SJSA1 (cell line): Measurements from ENCODE around the gene IQSEC1. TPM values are rescaled to one million over a fixed set of nuclear protein-coding genes. Genes with fewer than 3 reads are reported as not detected.

Source experiments
- DNase-seq, 2 experiments: peaks; one replicate each; pipeline ENCODE4 v3.0.0-alpha.2; 2015 to 2020; ENCODE audit warnings: low spot score in 2 of 2, low read depth in 1 of 2
- H3K27ac ChIP-seq: fragments of 250-450 bp; sonication (Bioruptor Pico); 2 replicates; pipeline ENCODE4 v1.5.1; 2020; ENCODE audit warnings: mild to moderate bottlenecking, moderate library complexity
- H3K27me3 ChIP-seq: fragments of 250-450 bp; sonication (Bioruptor Pico); replicated peaks from 2 replicates; pipeline ENCODE4 v1.5.1; 2020; ENCODE audit warnings: mild to moderate bottlenecking, moderate library complexity
- H3K36me3 ChIP-seq: fragments of 250-450 bp; sonication (Bioruptor Pico); 2 replicates; pipeline ENCODE4 v1.5.1; 2020; ENCODE audit warnings: mild to moderate bottlenecking
- H3K4me1 ChIP-seq: fragments of 250-450 bp; sonication (Bioruptor Pico); replicated peaks from 2 replicates; pipeline ENCODE4 v1.6.1; 2021; ENCODE audit warnings: mild to moderate bottlenecking
- H3K4me3 ChIP-seq: fragments of 250-450 bp; sonication (Bioruptor Pico); 2 replicates; pipeline ENCODE4 v1.5.1; 2020; ENCODE audit warnings: mild to moderate bottlenecking
- H3K9me3 ChIP-seq: fragments of 250-450 bp; sonication (Bioruptor Pico); replicated peaks from 2 replicates; pipeline ENCODE4 v1.5.1; 2020; ENCODE audit warnings: mild to moderate bottlenecking
- total RNA-seq: library from RNA; depleted of rRNA; stranded (reverse); fragments of >200 nt; shearing (Covaris generic); gene quantifications from 2 replicates; pipeline ENCODE4 v1.2.3, GENCODE V29; 2014

The IQSEC1 gene
- total RNA-seq, 1 experiment from 2014 or later, result 6.5 TPM

DNA sequence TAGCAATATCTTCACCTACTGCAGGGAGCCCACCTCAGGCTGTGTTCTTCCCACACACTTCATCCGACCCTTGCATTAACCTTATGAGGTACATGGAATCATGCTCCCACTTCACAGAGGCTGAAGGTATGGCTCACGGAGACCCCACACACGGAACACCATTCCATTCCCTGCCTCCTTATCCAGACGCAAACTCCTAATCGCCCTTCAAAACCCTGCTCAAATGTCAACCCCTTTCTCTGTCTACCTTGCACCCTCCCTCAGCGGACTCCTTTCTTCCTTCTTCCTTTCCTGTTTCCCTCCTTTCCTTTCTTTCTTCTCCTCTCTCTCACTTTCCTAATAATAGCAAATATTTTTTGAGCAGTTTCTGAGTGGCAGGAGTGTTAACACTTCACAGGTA, 23.8 kb downstream of the IQSEC1 start:
- DNase-seq, result no peak
- Histone ChIP-seq H3K27me3 (peaks cover 3% of the 10 kb centered on the region; the same call in 1 of the 2 replicates), H3K36me3 (no peaks in the 10 kb centered on the region), H3K27ac (no peak overlapping the region), H3K9me3 (no peaks in the 10 kb centered on the region), H3K4me3 (no peak overlapping the region), H3K4me1 (no peaks in the 10 kb centered on the region)

- DNase-seq, result no peak
- H3K27ac ChIP-seq, result no peak overlapping the region
- no peaks in the 10 kb centered on the region for H3K4me1 ChIP-seq
- no peak overlapping the region for H3K4me3 ChIP-seq
- no peaks in the 10 kb centered on the region for H3K9me3 ChIP-seq
- H3K36me3 ChIP-seq, result no peaks in the 10 kb centered on the region
- H3K27me3 ChIP-seq, result peaks cover 8% of the 10 kb centered on the region
These were observed 25.7 kb downstream of the IQSEC1 start for GRCh38 chr3:13047296-13048165.

DNA sequence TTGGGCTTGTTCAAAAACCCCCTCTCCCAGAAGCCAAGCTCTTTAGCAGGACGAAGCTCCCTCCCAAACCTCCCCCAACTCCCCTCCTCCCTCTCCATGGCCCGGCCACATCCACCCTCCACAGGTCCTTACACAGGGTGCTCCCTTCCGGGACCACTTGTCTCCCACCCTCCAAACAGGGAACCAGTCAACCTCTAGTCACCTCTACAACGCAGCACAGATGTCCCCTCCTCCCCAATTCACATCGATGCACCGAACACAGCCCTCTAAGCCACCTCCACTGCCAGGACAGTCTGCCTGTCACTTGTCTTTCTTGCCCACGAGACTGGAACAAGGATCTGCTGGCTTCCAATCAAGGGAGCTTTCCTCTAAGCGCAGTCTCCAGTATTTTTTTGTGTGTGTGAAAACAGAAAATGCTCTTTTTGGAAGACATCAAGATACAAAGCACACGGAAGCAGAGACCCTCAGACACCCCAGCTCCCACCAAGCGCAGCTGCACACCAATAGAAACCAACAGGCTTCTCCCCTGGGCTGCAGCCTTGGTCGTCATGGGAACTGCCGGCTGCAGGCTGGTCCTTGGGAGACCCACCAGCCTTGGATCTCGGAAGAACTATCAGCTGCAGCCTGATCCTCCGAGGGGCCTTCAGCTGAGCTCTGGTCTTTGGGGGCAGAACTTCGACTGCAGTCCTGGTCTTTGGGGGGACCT, 26.5 kb downstream of the IQSEC1 start:
- H3K4me3 ChIP-seq, result no peak overlapping the region
- H3K27me3 ChIP-seq, result peaks cover 15% of the 10 kb centered on the region
- no peaks in the 10 kb centered on the region for H3K9me3 ChIP-seq
- H3K36me3 ChIP-seq, result no peaks in the 10 kb centered on the region
- no peaks in the 10 kb centered on the region for H3K4me1 ChIP-seq
- no peak overlapping the region for H3K27ac ChIP-seq
- DNase-seq, result no peak

- H3K27ac ChIP-seq, result no peak overlapping the region
These were observed 27.2 kb downstream of the IQSEC1 start for GRCh38 chr3:13045904-13046568.

GRCh38 chr3:13045241-13045903, 27.9 kb downstream of the IQSEC1 start:
- H3K36me3 ChIP-seq, result no peaks in the 10 kb centered on the region
- DNase-seq, result no peak
- H3K4me3 ChIP-seq, result no peak overlapping the region
- no peak overlapping the region for H3K27ac ChIP-seq
- no peaks in the 10 kb centered on the region for H3K4me1 ChIP-seq
- H3K9me3 ChIP-seq, result no peaks in the 10 kb centered on the region
- H3K27me3 ChIP-seq, result peaks cover 13% of the 10 kb centered on the region

More at GRCh38 chr3:13045904-13046568, 27.2 kb downstream of the IQSEC1 start:
- Histone ChIP-seq H3K4me1 (no peaks in the 10 kb centered on the region), H3K4me3 (no peak overlapping the region), H3K9me3 (no peaks in the 10 kb centered on the region), H3K36me3 (no peaks in the 10 kb centered on the region), H3K27me3 (peaks cover 15% of the 10 kb centered on the region)
- no peak for DNase-seq

DNA sequence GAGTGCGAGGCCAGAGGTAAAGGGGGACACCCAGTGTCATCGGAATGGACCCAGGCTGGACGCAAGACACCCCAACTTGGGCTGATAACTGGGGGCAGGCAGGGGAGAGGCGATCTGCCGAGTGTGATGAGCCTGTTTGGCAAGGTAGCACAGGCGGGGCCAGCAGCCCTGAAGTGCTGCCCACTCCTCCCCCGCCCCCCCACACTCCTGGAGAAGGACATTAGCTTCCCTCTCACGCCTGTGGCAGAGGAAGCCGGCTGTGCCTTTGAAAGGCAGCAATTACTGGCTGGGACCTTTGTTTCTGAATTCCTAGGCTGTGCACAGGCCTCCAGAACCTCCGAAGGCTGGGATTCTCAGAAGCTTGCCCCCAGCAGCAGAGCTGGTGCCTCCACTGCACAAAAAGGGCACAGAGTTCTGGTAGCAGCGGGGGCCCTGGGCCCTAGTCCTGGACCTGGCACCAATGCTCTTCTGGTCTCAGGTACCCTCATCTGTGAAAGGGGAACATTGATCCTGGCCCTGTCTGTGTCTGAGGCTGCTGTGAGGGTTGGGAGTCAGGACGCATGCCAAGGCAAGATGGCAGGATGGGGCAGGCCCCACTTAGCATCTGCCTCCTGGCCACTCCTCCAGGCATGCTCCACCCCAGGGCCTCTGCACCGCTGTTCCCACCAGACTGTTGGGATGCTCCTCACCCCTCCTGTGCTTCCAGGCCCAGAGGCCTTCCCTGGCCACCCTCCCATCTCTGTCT, 28.6 kb downstream of the IQSEC1 start:
- H3K27me3 ChIP-seq, result peaks cover 12% of the 10 kb centered on the region
- DNase-seq, result no peak
- no peaks in the 10 kb centered on the region for H3K9me3 ChIP-seq
- no peak overlapping the region for H3K4me3 ChIP-seq
- H3K4me1 ChIP-seq, result no peaks in the 10 kb centered on the region
- no peaks in the 10 kb centered on the region for H3K36me3 ChIP-seq
- no peak overlapping the region for H3K27ac ChIP-seq

GRCh38 chr3:13043656-13044055, 29.6 kb downstream of the IQSEC1 start:
- Histone ChIP-seq H3K27ac (no peak overlapping the region), H3K4me1 (no peaks in the 10 kb centered on the region), H3K36me3 (no peaks in the 10 kb centered on the region), H3K4me3 (no peak overlapping the region), H3K9me3 (no peaks in the 10 kb centered on the region), H3K27me3 (peaks cover 12% of the 10 kb centered on the region)
- no peak for DNase-seq

GRCh38 chr3:13042715-13043271, 30.4 kb downstream of the IQSEC1 start:
- H3K27me3 ChIP-seq, result peaks cover 16% of the 10 kb centered on the region
- no peak overlapping the region for H3K27ac ChIP-seq
- H3K4me3 ChIP-seq, result no peak overlapping the region
- no peaks in the 10 kb centered on the region for H3K36me3 ChIP-seq
- no peak for DNase-seq
- H3K9me3 ChIP-seq, result no peaks in the 10 kb centered on the region
- H3K4me1 ChIP-seq, result no peaks in the 10 kb centered on the region

DNA sequence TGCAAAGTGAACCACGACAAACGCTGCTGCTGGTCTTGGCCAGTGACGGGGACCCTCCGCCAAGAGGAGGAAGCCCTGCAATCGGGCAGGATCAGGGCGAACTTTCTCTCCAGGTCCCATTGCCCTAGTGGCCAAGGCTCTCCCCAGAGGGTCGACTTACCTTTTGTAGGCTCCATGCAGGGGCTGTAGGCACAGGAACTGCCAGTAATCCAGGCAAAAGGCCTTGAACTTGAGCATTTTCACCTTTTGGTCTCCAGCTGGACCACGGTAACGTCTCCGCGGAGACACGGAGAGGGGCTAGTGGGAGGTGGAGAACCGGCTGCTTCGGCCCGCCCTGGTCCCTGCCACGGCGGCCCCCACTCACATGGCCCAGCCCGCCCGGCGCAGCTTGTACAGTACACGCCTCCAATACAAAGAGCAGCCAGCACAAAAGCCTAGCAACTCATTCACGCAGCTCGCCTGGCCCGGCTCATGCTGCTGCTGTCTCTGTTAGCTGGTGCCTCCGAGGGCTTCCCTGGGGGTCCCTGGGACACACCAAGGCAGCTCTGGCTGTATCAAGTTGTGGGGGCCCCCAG, 31.0 kb downstream of the IQSEC1 start:
- Histone ChIP-seq H3K27ac (no peak overlapping the region), H3K9me3 (no peaks in the 10 kb centered on the region), H3K36me3 (no peaks in the 10 kb centered on the region), H3K4me3 (no peak overlapping the region), H3K27me3 (peaks cover 16% of the 10 kb centered on the region), H3K4me1 (no peaks in the 10 kb centered on the region)
- DNase-seq, result no peak

DNA sequence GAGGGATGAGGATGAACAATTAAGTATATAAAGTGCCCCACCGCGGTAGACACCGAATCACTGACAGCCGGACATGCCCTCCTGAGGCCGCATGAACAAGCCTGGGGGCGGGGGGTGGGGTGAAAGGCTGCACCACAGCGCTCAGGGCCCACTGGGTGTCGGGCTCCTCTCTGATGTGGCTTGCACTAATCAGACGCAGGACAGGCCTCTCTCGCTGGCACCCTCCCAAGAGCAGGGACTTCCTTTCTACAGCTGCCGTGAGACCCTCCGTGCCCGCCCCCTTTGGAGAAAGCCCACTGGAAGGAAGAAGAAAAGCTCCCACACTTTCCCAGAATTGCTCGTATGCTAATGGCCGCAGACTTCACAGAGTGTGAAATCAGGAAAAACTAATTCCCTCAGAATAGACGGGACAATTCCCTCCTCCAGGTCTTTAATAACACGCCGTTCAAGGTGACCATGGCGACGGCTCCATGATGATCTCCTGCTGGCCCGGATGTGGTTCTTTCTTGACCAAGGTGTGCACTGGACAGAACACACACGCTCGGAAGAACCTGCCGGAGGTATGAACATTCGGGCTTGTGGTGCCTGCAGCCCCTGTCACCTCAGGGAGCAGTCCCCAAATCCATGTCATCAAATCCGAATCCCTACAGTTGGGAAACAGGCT, 32.0 kb downstream of the IQSEC1 start:
- no peak overlapping the region for H3K27ac ChIP-seq
- no peak for DNase-seq
- no peaks in the 10 kb centered on the region for H3K36me3 ChIP-seq
- peaks cover 16% of the 10 kb centered on the region for H3K27me3 ChIP-seq
- no peaks in the 10 kb centered on the region for H3K9me3 ChIP-seq
- H3K4me3 ChIP-seq, result no peak overlapping the region
- no peaks in the 10 kb centered on the region for H3K4me1 ChIP-seq

DNA sequence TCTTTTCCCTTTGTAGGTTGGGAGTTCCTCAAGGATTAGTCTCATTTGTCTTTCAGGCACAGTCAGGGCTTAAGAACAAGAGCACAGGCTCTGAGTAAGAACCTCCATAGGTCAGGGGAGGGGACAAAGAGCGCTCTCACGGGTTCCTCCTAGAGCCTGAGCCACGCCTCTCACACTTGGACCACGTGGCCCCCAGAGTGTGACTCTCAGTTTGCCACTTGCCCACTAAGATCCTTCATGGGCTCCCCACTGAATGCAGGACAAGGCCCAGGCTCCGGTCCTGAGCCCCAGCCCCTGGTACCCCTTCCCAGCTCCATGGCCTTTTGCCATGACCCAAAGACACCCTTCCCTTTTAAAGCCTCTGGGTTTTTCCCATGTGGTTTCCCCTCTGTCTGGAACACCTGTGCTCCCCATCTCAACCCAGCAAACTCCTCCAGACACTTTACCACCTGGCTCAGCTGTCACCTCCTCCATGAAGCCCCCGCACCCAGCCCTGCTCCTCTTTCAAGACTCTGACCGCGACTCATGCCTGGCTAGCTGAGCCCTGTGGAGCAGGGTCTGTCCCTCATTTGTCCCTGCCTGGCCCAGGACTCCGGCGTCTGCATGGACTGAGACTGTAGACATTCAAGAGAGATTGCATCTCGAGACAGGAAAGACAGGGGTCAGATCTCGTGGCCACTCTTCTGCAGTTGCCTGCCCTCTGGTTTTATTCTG, 32.7 kb downstream of the IQSEC1 start:
- Histone ChIP-seq H3K36me3 (no peaks in the 10 kb centered on the region), H3K27ac (no peak overlapping the region), H3K9me3 (no peaks in the 10 kb centered on the region), H3K4me3 (no peak overlapping the region), H3K4me1 (no peaks in the 10 kb centered on the region), H3K27me3 (peaks cover 16% of the 10 kb centered on the region)
- no peak for DNase-seq
